ENCODE measurements around the gene EREG. TPM values are rescaled to one million over a fixed set of nuclear protein-coding genes. Genes with fewer than 3 reads are reported as not detected.

The EREG gene
- total and polyA plus RNA-seq, 9 of the 15 experiments (the other 6 are each of a cell fraction or from before 2014, with no cell fraction given): 0.97 to 7.3 (median 2.5) TPM

DNA sequence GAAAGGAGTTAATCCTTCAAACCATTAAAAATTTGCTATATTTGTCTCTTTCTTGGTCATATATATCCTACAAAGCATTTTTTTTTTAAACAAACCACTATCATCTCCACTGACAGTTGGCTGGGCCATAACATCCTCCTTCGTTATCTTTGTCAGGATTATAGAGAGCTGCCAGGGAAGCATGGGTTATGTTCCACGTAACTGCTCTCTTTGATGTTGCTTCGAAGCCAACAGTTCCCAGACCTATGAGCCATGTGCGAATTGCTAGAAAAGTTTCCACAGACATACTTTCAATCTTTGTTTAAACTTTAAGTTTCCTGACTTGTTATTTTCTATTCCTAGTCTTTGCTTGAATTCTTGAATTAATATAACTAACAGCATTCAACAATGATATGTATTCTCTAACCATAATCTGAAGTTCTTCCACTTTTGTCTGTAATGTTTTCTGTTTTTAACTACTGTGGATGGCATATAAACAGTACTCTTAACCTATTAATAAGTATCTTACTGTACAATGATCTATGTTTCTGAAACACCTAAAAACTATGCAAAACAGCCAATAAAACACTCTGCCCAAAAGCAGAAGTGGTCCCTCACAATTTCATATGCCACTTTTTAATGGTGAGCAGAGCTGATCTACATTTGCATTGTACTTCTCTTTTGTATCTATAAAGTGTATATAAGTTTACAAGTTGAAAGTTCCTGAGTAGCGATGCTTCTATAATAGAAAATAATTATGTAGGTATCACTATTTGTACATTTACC, 37.9 kb downstream of the EREG start (continued):
- TF ChIP-seq LEF1 (IDR thresholded peaks at IDR 0.05): 0 out of 2 replicates have a peak, but pooled peaks have one; percentile 45
- no peak for TF ChIP-seq HEY1 (CRISPR knock-in tag; IDR thresholded peaks at IDR 0.05; ENCODE audit: borderline replicate concordance)
- TF ChIP-seq ZNF316 (IDR thresholded peaks at IDR 0.05): no peak
- no peak for TF ChIP-seq TOE1 (IDR thresholded peaks at IDR 0.05; ENCODE audit: borderline replicate concordance)
- no peak for TF ChIP-seq TOE1 (CRISPR knock-in tag; IDR thresholded peaks at IDR 0.05; ENCODE audit: borderline replicate concordance, low read depth)
- no peak for TF ChIP-seq HES1 (IDR thresholded peaks at IDR 0.05; ENCODE audit: low read depth)
- TF ChIP-seq E2F6 (IDR thresholded peaks at IDR 0.05; ENCODE audit: borderline replicate concordance in 1 of 2, extremely low read depth in 1 of 2, insufficient read depth in 1 of 2, insufficient read length in 1 of 2, low read depth in 1 of 2, low read length in 1 of 2, poor library complexity in 1 of 2, severe bottlenecking in 1 of 2): peak in 1 of 2 experiments; percentile 39
- no peak for TF ChIP-seq PTBP1 (IDR thresholded peaks at IDR 0.05; ENCODE audit: low read depth, low read length)
- no peak for TF ChIP-seq GTF2F1 (IDR thresholded peaks at IDR 0.05; ENCODE audit: low read depth, low read length)
- TF ChIP-seq, protein P1, sequence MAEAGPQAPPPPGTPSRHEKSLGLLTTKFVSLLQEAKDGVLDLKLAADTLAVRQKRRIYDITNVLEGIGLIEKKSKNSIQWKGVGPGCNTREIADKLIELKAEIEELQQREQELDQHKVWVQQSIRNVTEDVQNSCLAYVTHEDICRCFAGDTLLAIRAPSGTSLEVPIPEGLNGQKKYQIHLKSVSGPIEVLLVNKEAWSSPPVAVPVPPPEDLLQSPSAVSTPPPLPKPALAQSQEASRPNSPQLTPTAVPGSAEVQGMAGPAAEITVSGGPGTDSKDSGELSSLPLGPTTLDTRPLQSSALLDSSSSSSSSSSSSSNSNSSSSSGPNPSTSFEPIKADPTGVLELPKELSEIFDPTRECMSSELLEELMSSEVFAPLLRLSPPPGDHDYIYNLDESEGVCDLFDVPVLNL (CRISPR knock-in tag; IDR thresholded peaks at IDR 0.05; ENCODE audit: low read depth): no peak
- no peak for TF ChIP-seq CHD2 (IDR thresholded peaks at IDR 0.05; ENCODE audit: low read depth, low read length)
- TF ChIP-seq ZNF77 (CRISPR knock-in tag; IDR thresholded peaks at IDR 0.05): no peak
- TF ChIP-seq, protein P2, sequence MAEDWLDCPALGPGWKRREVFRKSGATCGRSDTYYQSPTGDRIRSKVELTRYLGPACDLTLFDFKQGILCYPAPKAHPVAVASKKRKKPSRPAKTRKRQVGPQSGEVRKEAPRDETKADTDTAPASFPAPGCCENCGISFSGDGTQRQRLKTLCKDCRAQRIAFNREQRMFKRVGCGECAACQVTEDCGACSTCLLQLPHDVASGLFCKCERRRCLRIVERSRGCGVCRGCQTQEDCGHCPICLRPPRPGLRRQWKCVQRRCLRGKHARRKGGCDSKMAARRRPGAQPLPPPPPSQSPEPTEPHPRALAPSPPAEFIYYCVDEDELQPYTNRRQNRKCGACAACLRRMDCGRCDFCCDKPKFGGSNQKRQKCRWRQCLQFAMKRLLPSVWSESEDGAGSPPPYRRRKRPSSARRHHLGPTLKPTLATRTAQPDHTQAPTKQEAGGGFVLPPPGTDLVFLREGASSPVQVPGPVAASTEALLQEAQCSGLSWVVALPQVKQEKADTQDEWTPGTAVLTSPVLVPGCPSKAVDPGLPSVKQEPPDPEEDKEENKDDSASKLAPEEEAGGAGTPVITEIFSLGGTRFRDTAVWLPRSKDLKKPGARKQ (CRISPR knock-in tag; IDR thresholded peaks at IDR 0.05): 0 out of 2 replicates have a peak, but pooled peaks have one; percentile 31
- TF ChIP-seq ZNF408 (CRISPR knock-in tag; IDR thresholded peaks at IDR 0.05; ENCODE audit: low read depth): no peak
- TF ChIP-seq MCM3 (IDR thresholded peaks at IDR 0.05): no peak
- TF ChIP-seq PHTF2 (CRISPR knock-in tag; IDR thresholded peaks at IDR 0.05): no peak
- no peak for TF ChIP-seq ZKSCAN1 (IDR thresholded peaks at IDR 0.05; ENCODE audit: low read depth, low read length)
- no peak for TF ChIP-seq SREBF1 (IDR thresholded peaks at IDR 0.05; ENCODE audit: borderline replicate concordance, low read depth, low read length)
- no peak for TF ChIP-seq PURB (CRISPR knock-in tag; IDR thresholded peaks at IDR 0.05; ENCODE audit: low read depth)
- no peak for TF ChIP-seq ZNF12 (CRISPR knock-in tag; IDR thresholded peaks at IDR 0.05)
- no peak for TF ChIP-seq SMAD1 (IDR thresholded peaks at IDR 0.05; ENCODE audit: low read depth, low read length, partially characterized antibody)
- no peak for TF ChIP-seq ZNF263 (CRISPR knock-in tag; IDR thresholded peaks at IDR 0.05; ENCODE audit: borderline replicate concordance)
- TF ChIP-seq JUNB (CRISPR knock-in tag; conservative IDR thresholded peaks at IDR 0.05): no peak
- TF ChIP-seq NFYB (IDR thresholded peaks at IDR 0.05; ENCODE audit: extremely low read depth, insufficient read length): no peak
- no peak for TF ChIP-seq PHB2 (IDR thresholded peaks at IDR 0.05; ENCODE audit: low read depth)
- TF ChIP-seq RB1 (IDR thresholded peaks at IDR 0.05; ENCODE audit: low read depth): no peak

Measured in K562 (cell line).